IPS-20b (cell line): Measurements from ENCODE around the gene ECI2.
"Not testable (repeated sequence)": the region's sequence is repeated elsewhere in the genome, so short reads cannot be mapped to it uniquely, and the experiment has no call there.

Experiments used
- H3K27ac ChIP-seq: one replicate; pipeline ENCODE4 v1.5.1; 2013; ENCODE audit warnings: low read length
- H3K27me3 ChIP-seq: 2 replicates; pipeline ENCODE4 v1.6.1; 2013; ENCODE audit warnings: mild to moderate bottlenecking, low read length, inconsistent platforms; ENCODE audit not compliant: insufficient read depth
- H3K36me3 ChIP-seq: 2 replicates; pipeline ENCODE4 v1.6.1; 2013; ENCODE audit warnings: low read depth, mild to moderate bottlenecking, inconsistent platforms, low read length, moderate library complexity; ENCODE audit not compliant: insufficient read depth
- H3K4me1 ChIP-seq: 2 replicates; pipeline ENCODE4 v1.6.1; 2013; ENCODE audit warnings: mild to moderate bottlenecking, control low read depth, inconsistent platforms, low read length, moderate library complexity; ENCODE audit not compliant: insufficient read depth
- H3K4me3 ChIP-seq: 2 replicates; pipeline ENCODE4 v1.5.1; 2013; ENCODE audit warnings: mild to moderate bottlenecking, low read length, inconsistent platforms
- H3K9ac ChIP-seq: 2 replicates; pipeline ENCODE4 v1.6.1; 2013; ENCODE audit warnings: low read depth, mild to moderate bottlenecking, inconsistent platforms, low read length, moderate library complexity
- H3K9me3 ChIP-seq: 2 replicates; pipeline ENCODE4 v1.6.1; 2013; ENCODE audit warnings: mild to moderate bottlenecking, low read depth, low read length, inconsistent platforms; ENCODE audit not compliant: insufficient read depth

The ECI2 gene

DNA sequence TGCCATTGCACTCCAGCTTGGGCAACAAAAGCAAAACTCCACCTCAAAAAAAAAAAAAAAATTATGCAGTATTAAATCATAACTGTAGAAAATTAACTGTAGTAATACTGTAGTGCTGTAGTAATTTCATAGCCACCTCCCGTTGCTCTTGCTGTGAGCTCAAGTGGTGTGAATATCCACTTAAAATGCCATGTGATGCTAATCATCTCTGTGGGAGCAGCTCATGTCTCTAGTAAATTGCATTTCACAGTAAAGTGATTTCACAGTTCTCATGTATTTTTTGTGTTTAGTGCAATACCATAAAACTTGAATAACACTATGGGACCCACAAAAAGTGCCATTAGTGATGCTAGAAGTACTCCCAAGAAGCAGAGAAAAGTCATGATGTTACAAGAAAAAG is 42.1 kb downstream of the ECI2 start:
- no peaks in the 10 kb centered on the region for H3K36me3 ChIP-seq
- no peaks in the 10 kb centered on the region for H3K27me3 ChIP-seq
- H3K4me3 ChIP-seq, result no peak overlapping the region
- no peaks in the 10 kb centered on the region for H3K4me1 ChIP-seq
- H3K9me3 ChIP-seq, result no peaks in the 10 kb centered on the region
- H3K9ac ChIP-seq, result no peak overlapping the region
- no peak overlapping the region for H3K27ac ChIP-seq

GRCh38 chr6:4091941-4092340 is 43.4 kb downstream of the ECI2 start:
- Histone ChIP-seq H3K27ac (no peak overlapping the region), H3K27me3 (no peaks in the 10 kb centered on the region), H3K9ac (no peak overlapping the region), H3K36me3 (no peaks in the 10 kb centered on the region), H3K4me3 (no peak overlapping the region), H3K9me3 (no peaks in the 10 kb centered on the region), H3K4me1 (no peaks in the 10 kb centered on the region)

- H3K27me3 ChIP-seq, H3K9ac ChIP-seq, H3K4me3 ChIP-seq, H3K36me3 ChIP-seq, H3K9me3 ChIP-seq, H3K27ac ChIP-seq, H3K4me1 ChIP-seq: not testable (repeated sequence)
Observed at GRCh38 chr6:4090043-4090442, 45.3 kb downstream of the ECI2 start.

GRCh38 chr6:4088704-4089103 is 46.7 kb downstream of the ECI2 start:
- Histone ChIP-seq H3K27me3 (no peaks in the 10 kb centered on the region), H3K4me3 (no peak overlapping the region)

DNA sequence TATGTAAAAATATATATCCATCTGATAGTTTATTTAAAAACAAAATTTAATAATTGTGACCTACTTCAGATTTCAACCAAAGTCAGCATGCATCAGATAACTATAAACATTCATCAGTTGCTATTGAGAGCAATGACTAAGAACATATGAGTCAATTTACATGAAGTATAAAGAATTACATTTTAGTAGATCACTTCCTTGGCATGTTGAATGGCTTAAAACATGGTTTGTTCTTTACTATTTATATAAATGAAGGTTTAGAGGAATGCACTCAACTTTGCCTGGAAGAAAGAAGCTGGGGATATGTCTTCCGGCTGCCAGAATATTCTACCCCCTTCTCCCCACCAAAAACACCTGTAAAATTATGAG is 50.1 kb downstream of the ECI2 start:
- Histone ChIP-seq H3K4me3 (no peak overlapping the region), H3K4me1 (no peaks in the 10 kb centered on the region), H3K36me3 (no peaks in the 10 kb centered on the region), H3K9me3 (no peaks in the 10 kb centered on the region), H3K27ac (no peak overlapping the region), H3K9ac (no peak overlapping the region), H3K27me3 (no peaks in the 10 kb centered on the region)

More at GRCh38 chr6:4088704-4089103, 46.7 kb downstream of the ECI2 start:
- Histone ChIP-seq H3K4me1 (no peaks in the 10 kb centered on the region), H3K36me3 (no peaks in the 10 kb centered on the region), H3K9ac (no peak overlapping the region), H3K27ac (no peak overlapping the region), H3K9me3 (no peaks in the 10 kb centered on the region)

DNA sequence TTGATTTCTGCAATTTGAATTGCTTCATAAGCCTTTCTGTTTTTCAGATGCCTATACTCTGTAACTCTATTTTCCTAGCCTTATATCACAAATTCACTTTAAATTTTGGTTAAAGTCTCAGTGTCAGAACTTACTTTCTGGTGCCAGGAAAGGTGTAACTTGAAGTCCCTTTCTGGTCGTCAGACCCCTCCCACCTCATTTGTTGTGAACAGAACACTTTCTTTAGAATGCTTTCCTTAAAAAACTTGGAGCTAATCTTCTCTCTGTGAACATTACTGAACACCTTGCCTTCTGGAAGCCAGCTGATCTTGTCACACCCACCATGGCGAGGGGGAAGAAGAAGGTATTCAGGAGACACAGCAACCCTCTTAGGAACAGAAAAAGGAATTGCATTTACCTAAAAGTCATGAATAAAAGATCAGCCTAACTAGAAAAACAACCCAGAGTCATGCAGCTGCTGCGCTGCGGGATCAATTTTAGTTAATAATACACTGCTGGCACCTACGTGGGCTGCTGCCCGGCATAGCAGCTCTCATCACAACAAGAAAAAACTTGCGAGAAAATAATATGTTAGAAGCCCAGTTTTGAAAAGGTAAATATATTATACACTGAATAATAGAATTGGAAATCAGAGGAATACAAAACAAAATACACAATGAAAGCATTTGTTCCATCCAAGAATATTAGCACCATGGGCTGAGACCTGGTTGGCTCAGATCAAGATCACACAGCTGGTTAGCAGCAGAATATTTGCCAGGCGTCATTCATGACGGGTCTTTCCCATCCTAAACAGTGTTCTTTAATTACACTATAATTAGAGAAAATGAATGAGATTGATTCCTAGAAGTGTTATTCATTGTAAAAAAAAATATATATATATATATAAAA is 50.7 kb downstream of the ECI2 start:
- no peaks in the 10 kb centered on the region for H3K27me3 ChIP-seq
- no peaks in the 10 kb centered on the region for H3K9me3 ChIP-seq
- H3K9ac ChIP-seq, result no peak overlapping the region
- H3K27ac ChIP-seq, result no peak overlapping the region
- H3K4me3 ChIP-seq, result no peak overlapping the region
- no peaks in the 10 kb centered on the region for H3K4me1 ChIP-seq
- H3K36me3 ChIP-seq, result no peaks in the 10 kb centered on the region

- no peak within 1 kb of the TSS for H3K9ac ChIP-seq
- H3K4me1 ChIP-seq, result no peaks in the 10 kb centered on the region
- H3K9me3 ChIP-seq, result no peaks in the 10 kb centered on the region
- H3K4me3 ChIP-seq, result no peak within 1 kb of the TSS
- H3K27me3 ChIP-seq, result no peaks in the 10 kb centered on the region
- no peak within 1 kb of the TSS for H3K27ac ChIP-seq
- no peaks in the 10 kb centered on the region for H3K36me3 ChIP-seq
Observed at GRCh38 chr6:4078691-4079471, 56.5 kb downstream of the ECI2 start, which contains the start of gene FAM217A. Gene FAM217A (minus strand): TSS chr6:4079137. CDS start chr6:4077414, 1,723 bp downstream.

GRCh38 chr6:4074478-4075235 is 60.7 kb downstream of the ECI2 start:
- no peaks in the 10 kb centered on the region for H3K4me1 ChIP-seq
- H3K27ac ChIP-seq, result no peak overlapping the region
- no peak overlapping the region for H3K4me3 ChIP-seq
- H3K36me3 ChIP-seq, result no peaks in the 10 kb centered on the region
- no peak overlapping the region for H3K9ac ChIP-seq
- no peaks in the 10 kb centered on the region for H3K27me3 ChIP-seq
- H3K9me3 ChIP-seq, result no peaks in the 10 kb centered on the region

GRCh38 chr6:4071330-4071729 is 64.0 kb downstream of the ECI2 start:
- Histone ChIP-seq H3K27me3 (no peaks in the 10 kb centered on the region), H3K4me3 (no peak overlapping the region), H3K9me3 (no peaks in the 10 kb centered on the region), H3K9ac (no peak overlapping the region), H3K27ac (no peak overlapping the region), H3K4me1 (peaks cover 4% of the 10 kb centered on the region; the same call in 1 of the 2 replicates), H3K36me3 (no peaks in the 10 kb centered on the region)

DNA sequence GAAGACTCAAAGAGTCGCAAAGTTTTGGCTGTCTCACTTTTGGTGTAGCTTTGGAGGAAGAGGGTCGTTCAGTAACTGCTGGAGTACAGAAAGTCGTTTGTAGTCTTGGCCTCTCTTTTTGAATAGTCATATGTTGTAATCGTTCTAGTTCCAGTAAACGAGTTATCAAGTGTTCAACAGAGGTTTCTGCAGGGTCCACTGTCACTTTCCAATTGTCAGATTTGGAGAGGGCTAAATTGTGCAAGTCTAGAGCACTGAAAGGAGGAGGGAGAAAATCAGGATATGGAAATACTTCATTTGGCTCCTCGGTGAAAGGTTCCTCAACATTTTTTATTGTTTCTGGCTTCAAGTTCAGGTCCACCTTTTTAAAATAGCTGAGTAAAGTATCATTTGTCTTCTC is 66.2 kb downstream of the ECI2 start:
- H3K36me3 ChIP-seq, result peaks cover 16% of the 10 kb centered on the region

GRCh38 chr6:4067673-4068072 is 67.7 kb downstream of the ECI2 start:
- H3K4me3 ChIP-seq, result no peak overlapping the region

More for the DNA sequence above, 66.2 kb downstream of the ECI2 start:
- Histone ChIP-seq H3K27me3 (no peaks in the 10 kb centered on the region), H3K9me3 (no peaks in the 10 kb centered on the region), H3K9ac (no peak overlapping the region), H3K27ac (no peak overlapping the region), H3K4me3 (no peak overlapping the region), H3K4me1 (peaks cover 4% of the 10 kb centered on the region; the same call in 1 of the 2 replicates)

More at GRCh38 chr6:4067673-4068072, 67.7 kb downstream of the ECI2 start:
- peaks cover 4% of the 10 kb centered on the region; the same call in 1 of the 2 replicates for H3K4me1 ChIP-seq
- H3K27me3 ChIP-seq, result no peaks in the 10 kb centered on the region
- H3K9ac ChIP-seq, result no peak overlapping the region
- peaks cover 31% of the 10 kb centered on the region for H3K36me3 ChIP-seq
- H3K27ac ChIP-seq, result no peak overlapping the region
- no peaks in the 10 kb centered on the region for H3K9me3 ChIP-seq
